ENCODE results near the gene PABPN1.
A peak's percentile ranks its signal among the peaks of the same experiment; 100 is the strongest.
"Not testable (repeated sequence)": the region's sequence is repeated elsewhere in the genome, so short reads cannot be mapped to it uniquely, and the experiment has no call there.

The PABPN1 gene, protein sequence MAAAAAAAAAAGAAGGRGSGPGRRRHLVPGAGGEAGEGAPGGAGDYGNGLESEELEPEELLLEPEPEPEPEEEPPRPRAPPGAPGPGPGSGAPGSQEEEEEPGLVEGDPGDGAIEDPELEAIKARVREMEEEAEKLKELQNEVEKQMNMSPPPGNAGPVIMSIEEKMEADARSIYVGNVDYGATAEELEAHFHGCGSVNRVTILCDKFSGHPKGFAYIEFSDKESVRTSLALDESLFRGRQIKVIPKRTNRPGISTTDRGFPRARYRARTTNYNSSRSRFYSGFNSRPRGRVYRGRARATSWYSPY

DNA sequence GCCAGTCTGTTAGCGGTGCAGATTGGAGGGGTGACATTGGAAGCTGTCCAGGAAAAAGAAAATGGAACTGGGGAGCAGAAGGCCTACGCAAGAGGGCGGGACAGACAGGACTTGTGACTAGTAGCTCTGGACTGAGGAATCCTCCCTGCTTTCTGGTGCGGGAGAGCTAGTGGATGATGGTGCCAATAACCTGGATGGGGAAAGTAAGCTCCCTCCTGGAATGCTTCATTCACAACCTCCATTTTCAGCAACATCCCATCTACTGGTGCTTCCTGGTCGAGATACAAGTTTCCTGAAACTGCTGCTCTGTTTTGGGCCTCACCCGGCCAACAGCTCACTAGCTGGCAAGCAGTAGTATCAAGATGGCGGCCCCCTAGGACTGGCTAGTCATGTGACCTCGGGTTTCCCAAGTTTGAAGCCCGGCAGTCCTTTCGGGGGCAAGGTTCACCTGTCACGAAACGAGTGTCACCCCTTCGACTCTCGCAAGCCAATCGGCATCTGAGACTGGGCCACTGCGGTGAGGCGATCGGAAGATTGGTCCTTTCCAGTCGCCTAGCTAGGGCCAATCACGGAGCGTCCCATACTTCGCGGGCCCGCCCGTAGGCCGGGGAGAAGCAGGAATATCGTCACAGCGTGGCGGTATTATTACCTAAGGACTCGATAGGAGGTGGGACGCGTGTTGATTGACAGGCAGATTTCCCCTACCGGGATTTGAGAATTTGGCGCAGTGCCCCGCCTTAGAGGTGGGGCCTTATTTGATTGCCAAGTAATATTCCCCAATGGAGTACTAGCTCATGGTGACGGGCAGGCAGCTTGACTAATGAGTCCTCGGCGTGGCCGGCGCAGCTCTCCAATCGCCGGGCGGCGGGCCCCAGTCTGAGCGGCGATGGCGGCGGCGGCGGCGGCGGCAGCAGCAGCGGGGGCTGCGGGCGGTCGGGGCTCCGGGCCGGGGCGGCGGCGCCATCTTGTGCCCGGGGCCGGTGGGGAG, at the start of gene PABPN1:
Gene PABPN1, plus strand, starts transcription at position 874 of the 988 bp plus-strand sequence. Its CDS starts 13 bp downstream, at position 887.
- peak; percentile 100 for DNase-seq

DNA sequence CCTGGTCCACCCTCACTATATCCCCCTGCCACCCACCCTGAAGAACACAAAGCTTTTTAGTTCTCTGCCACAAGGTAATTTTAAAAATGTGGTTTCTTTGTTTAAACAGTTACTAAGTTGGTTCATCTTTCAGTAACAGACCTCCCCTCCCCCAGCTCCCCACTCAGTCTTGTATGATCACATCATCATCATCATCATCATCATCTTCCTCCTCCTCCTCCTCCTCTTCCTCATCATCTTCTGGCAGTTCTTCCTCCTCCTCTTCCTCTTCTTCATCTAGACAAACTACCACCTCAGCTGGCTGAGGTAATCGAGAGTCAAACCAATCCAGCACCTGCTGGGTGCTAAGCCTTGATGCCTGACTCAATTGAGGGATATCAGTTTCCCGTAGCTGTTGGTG, 45.8 kb upstream of the PABPN1 start:
- DNase-seq, result no peak

DNA sequence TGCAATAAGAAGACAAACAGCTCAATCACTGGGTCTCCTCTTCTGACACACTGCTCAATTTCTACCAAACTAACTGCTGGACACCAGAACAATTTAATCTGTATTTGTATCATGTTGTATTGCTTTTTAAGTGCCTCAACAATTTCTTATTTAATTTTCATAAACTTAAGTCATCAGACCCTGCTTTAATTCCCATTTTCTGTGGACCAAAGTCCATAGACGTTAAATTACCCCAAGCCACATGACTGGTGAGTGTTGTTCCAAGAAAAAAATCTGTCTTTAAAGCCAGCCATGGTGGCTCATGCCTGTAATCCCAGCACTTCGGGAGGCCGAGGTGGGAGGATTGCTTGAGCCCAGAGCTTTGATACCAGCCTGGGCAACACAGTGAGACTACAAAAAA, 44.1 kb upstream of the PABPN1 start:
- no peak for DNase-seq

DNA sequence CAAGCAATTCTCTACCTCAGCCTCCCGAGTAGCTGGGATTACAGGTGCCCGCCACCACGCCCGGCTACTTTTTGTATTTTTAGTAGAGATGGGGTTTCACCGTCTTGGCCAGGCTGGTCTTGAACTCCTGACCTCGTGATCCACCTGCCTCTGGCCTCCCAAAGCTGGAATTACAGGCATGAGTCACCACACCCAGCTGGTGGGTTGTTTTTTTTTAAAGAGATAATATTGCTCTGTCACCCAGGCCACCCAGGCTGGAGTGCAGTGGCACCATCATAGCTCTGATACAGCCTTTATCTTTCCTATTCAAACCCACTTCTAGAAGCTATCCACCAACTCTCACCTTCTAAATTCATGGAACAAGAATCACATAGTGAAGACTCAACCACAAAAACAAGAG, 43.3 kb upstream of the PABPN1 start:
- not testable (repeated sequence) for DNase-seq

DNA sequence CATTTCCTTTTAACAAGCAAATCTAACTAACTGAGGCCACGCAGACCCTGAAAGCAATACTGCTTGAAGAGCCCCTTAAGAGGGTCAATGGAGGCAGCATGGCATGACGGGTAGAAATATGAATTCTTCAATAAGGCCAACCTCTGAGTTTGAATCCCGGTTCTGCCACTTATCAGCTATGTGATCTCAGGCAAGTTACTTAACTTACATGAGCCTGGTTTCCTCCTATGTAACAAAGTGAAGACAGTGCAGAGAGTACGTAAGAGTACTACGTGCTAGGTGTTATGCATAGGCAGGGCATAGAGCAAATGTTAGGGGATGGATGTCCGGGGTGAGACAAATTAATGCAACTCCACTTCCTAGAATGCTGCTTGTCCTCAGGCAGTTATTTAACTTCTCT, 40.0 kb upstream of the PABPN1 start:
- no peak for DNase-seq

DNA sequence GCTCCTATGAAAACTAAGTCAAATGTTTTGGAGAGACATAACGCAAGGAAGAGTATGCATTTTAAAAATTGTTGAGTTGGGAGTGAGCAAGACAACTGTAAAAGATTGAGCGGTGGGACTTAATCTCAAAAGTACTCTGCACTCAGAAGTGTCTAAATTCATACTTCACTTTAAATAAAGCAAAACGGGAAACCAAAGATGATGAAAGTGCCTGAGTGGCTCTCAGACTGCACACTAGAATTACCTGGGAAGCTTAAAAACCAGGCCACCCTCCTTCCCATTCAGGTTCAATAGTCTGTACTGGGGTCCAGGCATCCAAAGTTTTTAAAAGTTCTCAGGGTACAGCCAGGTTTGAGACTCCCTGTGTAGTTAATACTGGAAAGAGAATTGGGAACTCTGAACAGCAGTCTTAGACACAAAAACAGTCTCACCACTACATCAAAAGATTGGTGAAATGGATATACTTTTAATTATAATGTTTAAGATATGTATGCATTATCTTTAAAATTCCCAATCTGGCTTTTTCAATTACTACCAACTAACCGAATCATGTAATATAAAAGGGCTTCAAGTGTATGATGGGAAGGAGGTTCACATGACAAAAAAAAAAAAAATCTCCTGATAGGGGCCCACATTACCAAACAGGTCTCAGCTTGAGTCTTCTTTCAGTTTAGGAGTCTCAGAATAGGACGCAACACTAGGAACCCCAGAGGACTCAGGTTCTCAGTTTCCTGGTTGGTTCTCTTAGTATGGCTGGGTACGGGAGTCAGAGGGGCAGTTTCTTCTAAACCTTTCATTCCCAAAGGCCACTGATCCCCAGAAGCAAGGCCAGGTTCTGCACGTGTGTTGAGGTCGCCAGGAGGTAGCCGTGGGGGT, 36.4 kb upstream of the PABPN1 start:
- DNase-seq, result no peak

DNA sequence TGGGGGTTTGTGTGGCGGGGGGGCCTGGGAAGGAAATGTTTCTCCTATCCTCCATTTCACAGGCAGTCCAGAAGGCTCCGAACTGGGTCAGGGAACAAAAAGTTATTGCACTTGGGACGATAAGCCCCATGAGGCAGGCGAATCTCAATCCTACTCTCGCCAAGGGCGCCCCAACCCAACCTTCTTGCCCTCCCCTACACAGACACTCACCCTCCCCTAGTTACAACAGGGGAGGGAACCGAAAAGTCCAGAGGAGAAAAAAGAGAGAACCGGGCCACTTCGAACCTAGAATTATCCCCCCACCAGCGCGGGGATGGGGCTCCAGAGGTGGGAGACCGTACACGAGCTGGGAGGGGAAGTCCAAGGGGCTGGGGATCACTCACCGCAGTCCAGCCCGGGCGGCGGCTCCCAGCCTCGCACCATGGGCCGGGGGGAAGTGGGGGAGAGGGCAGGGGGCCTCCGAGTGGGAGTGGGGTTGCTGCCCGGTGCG, 35.7 kb upstream of the PABPN1 start:
- no peak for DNase-seq

DNA sequence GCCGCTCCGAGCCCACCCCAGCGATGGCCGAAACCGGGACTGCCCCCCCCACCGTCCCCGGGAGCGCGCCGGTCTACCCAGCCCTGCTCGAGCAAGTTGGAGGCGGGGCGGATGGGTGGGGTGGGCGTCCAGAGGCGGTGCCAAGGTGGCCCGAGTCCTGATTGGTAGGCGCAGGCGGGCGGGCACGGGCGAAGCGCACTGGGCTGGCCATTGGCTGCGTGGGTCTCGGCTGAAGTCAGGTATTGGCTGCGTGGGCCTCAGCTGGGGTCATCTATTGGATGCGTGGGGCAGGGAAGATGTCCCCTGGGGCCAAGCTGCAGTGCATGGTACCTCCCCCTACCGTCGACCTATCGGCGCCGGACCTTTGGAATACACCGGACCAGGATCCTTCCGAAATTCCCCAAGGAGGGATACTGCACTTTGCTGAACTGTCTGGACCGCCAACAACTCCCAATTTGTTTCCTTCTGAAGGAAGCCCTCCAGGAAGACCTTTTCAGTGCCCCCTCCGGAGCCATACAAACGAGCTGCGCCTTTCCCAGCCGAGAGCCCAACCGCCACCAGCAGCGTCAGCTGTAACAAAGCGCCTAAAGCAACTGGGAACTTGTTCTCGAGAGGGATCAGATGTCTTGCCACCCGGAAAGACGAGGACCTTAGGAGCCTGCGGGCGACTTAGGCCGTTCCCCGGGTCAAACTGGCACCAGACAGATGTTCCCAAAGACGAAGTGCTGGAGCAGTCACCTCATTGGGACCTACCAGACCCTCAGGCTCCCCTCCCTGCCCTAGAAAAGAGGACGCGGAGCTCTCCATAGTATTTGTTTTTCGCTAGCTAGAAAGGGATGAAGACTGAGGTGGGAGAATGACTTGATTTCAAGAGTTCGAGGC, 35.0 kb upstream of the PABPN1 start, which contains the start of gene HOMEZ:
Gene HOMEZ, minus strand, starts transcription at position 113 of the 882 bp plus-strand sequence. CDS start 180 bp downstream, outside the sequence.
- DNase-seq, result peak; percentile 100

DNA sequence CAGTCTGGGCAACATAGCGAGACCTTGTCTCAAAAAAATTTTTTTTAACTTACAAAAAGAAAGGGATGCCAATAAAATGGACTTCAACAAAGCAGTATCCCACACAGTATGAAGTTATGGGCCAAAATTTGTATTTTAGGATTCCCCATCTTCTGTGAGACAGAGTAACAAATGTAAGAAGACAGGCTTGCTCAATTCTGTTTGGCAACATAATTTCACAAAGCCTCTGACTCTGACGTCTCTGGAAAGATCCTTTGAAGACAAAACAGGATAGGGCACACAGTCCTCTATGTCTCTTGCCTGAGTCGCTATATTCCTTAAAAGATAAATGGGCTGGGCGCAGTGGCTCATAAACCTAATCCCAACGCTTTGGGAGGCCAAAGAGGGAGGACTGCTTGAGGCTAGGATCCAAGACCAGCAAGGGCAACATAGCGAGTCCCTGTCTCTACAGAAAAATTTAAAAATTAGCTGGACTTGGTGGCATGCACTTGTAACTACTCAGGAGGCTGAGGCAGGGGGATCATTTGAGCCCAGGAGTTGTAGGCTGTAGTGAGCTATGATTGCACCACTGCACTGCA, 34.3 kb upstream of the PABPN1 start:
- DNase-seq, result no peak

DNA sequence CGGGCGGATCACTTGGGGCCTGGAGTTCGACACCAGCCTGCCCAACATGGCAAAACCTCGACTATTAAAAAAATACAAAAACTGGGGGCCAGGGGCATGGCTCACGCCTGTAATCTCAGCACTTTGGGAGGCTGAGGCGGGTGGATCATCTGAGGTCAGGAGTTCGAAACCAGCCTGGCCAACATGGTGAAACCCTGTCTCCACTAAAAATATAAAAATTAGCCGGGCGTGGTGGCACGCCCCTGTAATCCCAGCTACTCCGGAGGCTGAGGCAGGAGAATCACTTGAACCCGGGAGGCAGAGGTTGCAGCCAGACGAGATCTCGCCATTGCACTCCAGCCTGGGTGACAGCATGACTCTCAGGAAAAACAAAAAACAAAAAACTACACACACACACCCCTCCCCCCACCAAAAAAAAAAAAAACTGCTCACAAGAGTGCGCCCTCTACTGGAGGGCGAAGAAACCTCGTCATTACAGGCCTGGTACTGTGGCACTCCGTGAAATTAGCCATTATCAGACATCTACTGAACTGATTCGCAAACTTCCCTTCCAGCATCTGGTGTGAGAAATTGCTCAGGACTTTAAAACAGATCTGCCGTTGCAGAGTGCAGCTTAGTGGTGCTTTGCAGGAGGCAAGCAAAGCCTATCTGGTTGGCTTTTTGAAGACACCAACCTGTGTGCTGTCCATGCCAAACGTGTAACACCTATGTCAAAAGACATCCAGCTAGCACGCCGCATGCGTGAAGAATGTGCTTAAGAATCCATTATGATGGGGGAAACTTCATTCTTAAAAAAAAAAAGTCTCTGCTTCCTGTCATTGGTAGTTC, 26.3 kb upstream of the PABPN1 start:
- peak; percentile 35 for DNase-seq

DNA sequence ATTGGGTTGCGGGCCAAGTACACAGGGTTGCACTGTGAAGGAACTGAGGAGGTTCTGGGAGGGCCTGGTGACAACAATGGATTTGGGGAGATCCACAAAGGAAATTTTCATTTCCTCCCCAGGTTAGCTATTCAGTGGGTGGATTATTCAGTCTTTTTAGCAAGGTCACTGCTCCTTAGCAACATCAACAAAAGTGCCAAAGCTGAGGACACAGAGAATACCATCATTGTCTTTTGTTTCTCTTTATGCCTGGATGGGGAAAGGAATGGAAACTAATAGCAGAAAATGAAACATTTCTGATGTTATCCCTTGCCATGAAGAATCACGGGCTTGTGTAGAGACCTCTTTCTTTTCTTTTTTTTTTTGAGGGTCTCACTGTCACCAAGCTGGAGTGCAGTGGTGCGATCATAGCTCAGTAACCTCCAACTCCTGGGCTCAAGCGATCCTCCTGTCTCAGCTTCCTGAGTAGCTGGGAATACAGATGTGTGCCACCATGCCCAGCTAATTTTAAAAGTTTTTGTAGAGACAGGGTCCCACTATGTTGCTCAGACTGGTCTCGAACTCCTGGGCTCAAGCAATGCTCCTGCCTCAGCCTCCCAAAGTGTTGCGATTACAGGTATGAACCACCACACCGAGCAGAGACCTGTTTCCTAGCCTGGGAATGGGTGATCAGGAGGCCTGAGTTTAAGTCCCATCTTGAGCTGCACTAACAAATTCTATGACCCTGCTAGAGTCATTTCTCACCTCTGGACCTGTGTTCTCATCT, 25.1 kb upstream of the PABPN1 start:
- DNase-seq, result no peak

DNA sequence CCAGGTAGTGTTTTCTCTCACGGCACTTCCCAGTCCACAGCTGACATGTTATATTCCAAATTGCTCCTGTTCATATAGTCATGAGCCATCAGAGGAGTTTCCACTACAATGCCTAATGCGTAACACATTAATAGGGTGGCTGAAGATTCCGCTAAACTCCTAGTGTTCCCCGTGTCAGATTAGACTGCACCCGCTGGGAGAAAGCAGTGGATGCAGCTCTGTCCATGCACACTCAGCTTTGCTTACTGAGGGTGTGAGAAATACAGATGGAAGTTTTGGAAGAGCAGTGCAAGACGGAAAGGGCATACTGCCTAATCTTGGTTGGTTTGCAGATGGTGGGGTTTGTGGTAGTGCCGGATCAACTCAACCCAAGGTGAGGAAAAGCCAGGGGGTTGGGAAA, 24.2 kb upstream of the PABPN1 start:
- DNase-seq, result no peak

DNA sequence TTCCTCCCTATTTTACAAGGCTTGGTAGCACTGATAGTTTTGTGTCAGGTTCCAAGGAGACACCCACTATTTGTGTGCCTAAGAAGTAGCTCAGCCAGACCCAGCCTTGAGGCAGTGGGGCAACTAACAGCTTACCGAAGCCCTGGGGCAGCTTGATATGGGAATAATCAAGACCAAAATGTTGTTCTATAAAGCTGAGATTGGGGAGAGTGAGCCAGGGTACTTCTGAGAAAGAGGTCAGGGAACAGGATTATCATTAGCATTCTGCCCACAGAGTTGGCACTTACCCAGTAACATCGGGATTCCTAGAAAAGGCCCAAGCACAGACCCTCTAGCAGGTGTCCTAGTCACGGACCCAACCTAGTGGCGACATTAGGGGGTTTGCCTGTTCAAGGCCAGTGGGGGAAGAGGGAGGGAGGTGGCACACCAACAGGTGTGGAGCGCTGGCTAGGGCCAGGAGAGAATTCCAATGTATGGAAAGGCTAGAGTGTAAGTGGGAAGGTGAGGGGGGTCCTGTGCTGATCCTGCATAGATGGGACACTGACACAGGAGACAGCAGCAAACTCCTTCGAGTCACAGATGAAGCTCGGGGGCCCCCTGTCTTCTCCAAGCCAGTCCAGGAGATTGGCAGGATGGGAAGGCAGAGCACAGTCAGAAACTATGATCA, 23.5 kb upstream of the PABPN1 start:
- no peak for DNase-seq

DNA sequence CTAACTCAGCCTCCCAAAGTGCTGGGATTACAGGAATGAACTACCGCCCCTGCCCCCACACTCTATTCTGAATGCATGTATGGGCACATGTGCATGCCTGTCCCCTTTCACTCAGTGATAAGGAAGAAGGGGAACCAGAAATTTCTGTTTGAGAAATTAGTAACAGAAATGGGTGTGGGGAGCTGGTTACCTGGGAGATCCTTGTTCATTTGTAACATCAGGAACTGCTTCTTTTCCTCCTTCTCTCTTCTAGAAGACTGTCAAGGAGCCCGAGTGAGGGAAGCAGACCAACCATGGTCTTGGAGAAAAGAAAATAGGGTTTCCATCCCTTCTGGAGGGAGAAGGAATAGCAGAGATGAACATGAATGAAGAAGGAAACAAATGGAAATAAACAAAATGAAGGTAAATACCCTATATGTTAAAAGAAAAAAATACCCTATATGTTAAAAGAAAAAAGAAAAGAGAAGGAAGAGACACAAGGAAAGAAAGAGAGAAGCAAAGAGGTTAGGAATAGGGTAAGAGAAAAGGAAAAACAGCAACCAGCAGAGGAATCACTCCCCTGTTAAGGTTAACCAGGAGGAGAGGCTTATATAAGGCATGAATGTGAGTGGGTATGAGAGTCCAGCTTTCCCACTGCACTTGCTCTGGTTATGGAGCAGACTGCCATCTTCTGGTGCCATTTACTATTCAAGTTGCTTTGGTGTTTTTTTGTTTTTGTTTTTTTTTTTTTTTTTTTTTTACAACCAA, 21.9 kb upstream of the PABPN1 start:
- DNase-seq, result no peak

DNA sequence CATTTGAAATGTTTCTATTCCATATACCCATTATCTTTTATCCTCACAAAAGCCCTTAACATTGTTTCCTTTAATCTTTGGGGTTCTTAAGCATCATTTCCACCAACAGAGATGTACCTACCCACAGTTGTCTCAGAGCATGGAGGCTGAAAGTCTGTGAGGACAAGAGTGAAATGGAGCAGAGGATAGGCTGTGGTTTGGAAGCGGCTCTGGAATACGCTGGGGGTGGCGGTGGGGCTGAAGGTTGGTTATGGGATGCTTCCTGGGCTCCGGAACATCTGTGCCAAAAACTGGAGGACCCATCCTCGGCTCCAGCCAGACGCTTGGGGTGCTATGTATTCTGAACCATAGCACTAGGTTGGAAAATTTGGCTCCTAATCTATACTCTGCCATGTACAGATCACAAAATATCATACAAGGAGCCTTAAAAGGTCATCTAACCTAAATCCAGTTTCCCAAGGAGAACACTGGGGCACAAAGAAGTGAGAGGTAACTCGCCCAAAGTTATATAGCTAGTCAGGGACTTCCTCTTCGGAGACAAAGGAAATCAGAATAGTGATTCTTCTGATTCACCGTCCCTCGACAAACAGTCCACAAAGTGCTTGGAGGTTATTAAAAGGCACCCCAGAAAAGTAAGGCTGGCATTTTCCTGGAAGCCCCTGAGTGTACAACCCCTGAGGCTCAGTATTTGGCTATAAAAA, 21.1 kb upstream of the PABPN1 start:
- no peak for DNase-seq

DNA sequence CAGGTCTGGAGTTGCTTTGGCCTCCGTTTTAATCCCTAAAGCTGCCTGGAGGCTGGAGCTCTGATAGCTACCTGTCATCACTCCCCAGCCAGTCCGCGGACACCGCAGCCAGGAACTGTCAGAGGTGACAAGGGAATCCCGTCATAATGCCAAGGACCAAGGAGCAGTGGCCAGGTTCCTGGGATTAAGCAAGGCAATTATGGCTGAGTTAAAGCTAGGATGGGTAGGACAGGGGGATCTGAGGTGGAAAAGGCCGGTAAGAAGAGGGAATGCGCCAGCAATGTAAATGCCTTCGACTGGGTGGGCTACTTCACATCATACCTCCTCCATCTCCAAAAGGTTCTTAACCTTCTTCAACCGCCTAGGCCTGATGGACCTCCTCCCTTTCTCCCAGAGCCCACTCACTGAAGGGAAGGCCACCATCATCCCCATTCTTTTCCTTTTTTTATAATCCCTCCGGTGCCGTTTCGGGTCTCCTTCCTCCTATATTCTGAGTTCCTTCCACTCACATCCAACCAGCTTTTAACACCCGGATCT, 20.5 kb upstream of the PABPN1 start:
- DNase-seq, result no peak
